T47D (cell line): ENCODE measurements around the gene IL4R.
"Not testable (repeated sequence)": the region's sequence is repeated elsewhere in the genome, so short reads cannot be mapped to it uniquely, and the experiment has no call there.

ENCODE experiments used
- DNase-seq, 2 experiments: peaks; one replicate each; pipeline versions ENCODE4 v3.0.0 to v3.0.0-alpha.2; 2011 to 2012; ENCODE audit warnings: low read depth in 1 of 2, low spot score in 1 of 2
- JUND ChIP-seq: IDR thresholded peaks from 2 replicates; pipeline ENCODE4 v1.6.1; 2012; ENCODE audit warnings: low read depth
- in situ Hi-C: cut with HindIII; loops from 2 replicates; pipeline ENCODE4 v1.10.0; 2016; ENCODE audit warnings: low sequenced_read_pairs, low pct_unique_long_range_greater_than_20kb

Gene IL4R

DNA sequence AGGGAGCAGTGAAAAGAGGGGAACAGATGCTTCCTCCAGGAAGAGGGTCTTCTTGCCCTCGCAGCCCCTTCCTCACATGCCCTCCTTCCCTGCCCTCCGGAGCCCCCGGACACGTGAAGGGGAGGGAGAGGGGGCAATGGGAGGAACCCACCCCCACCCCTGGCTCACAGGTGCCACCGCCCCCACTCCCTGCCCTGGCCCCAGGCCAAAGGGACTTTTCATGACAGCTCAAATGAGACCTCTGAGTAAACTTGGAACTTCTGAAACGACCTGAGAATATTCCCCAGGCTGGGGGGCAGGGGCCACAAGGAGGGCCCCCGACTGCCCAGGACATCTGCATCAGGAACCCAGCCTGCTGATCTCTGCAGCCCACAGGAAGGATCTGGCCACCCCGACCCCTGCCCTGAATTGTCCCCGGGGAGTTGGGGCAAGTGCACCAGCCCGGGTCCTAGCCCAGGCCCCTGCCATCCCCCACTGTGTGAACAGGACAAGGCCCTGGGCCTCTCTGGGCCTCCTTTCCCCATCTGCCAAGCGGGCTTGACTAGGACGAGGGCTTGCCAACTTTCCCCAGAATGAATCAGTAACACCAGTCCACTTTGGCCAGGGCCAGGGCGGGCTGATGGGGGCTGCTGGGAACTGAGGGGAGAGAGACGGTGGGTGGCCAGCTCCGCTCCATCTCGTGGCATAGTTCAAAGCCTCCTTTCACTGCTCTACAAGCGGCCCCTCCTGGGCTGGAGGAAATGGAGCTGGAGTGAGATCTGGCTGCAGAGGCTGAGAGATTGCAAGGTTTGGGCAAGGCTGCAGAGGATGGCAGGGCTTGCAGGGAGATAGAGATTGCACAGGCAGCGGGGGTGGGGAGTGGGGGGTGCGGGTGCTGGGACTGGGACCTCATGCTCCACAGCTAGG lies 92.0 kb downstream of the IL4R start:
- in situ Hi-C loops = no loop called here
- DNase-seq = no peak
- no peak for TF ChIP-seq JUND

DNA sequence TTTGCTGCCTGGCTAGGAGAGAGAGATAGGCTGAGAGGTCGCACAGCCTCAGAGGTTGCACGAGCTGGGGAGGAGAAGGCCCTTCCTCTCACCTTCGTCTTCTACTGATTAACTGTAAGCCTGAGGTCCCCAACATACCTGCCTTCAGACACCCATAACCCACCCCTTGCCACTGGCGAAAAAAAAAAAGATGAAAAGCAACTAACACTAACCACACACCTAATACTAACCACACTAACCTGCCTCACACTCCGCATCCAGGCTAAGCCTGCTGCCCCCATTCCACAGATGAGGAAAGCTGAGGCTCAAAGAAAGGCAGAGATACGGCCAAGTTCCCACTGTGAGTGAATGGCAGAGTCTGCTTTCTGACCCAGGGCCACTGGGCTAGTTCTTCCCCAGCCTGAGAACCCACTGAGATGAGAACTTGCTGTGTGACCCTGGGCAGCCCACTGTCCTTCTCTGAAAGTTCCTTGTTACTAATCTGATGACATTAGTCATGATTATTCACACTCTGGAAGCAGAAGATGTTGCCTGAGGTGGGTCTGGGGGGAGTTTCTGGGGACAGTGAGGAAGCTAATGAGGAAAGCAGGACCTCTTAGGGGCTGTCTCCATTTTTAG lies 92.8 kb downstream of the IL4R start:
- no peak for DNase-seq
- in situ Hi-C loops = no loop called here
- TF ChIP-seq JUND = no peak

DNA sequence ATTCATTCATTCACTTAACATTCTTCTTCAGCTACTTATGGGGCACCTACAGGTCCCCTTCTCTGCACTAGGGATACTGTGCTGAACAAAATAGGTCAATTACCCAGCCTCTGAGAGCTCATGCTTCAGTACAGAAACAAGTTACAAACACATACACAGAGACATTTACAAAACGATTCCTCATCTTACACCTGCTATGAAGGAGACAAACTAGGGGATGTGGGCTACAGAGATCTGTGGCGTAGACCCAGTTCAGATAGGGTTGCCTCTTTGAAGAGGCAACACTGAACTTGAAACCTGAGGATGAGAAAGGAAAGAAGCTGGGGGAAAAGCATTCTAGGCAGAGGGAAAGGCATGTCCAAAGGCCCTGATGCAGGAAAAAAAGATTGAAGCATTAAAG lies 93.4 kb downstream of the IL4R start:
- no peak for DNase-seq
- no peak for TF ChIP-seq JUND
- in situ Hi-C loops = no loop called here

DNA sequence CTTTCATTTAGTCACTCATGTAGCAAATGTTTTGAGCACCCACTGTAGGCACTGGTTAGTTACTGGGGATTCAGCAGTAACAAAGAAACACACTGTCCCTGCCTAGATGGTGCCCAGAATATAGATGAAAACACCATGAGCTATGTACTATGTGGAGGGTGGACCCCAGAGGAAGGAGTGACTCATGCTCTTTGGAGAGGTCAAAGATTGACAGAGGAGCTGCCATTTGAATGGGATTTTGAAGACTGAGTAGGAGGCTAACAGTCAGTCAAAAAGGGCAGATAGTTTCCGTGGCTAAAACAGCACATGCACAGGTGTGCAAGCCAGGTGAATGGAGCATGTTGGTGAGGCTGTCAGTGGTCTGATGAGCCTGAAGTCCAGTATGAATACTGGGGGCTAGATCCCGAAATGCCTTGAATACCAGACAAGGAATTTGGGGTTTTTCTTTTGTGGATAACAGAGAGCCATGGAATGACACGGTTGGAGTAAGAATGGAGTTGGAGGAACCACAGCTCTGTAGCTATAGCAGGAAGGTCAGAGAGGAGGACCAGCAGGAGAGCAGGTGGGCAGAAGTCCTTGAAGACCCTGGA lies 94.3 kb downstream of the IL4R start:
- in situ Hi-C loops = no loop called here
- no peak for DNase-seq
- TF ChIP-seq JUND = no peak

DNA sequence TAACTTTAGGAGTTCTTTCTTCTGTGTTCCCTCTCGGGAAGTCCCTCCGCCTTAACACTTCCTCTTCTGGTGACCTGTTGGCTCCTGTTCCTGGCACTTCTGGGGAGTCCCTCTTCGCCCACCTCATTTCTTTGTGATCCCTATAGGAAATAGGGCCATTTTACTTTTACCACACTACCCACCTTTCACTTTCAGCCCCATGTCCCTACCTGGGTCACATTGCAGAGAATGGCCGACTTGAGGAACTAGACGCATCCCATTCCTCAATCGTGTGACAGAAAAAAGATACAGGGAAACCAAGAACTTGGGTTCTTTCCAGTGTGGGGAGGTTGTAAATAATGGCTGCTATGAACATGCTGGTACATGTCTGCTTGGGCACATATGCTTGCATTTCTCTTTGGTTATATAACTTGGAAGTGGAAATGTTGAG lies 94.8 kb downstream of the IL4R start:
- TF ChIP-seq JUND = no peak
- in situ Hi-C loops = no loop called here
- no peak for DNase-seq

DNA sequence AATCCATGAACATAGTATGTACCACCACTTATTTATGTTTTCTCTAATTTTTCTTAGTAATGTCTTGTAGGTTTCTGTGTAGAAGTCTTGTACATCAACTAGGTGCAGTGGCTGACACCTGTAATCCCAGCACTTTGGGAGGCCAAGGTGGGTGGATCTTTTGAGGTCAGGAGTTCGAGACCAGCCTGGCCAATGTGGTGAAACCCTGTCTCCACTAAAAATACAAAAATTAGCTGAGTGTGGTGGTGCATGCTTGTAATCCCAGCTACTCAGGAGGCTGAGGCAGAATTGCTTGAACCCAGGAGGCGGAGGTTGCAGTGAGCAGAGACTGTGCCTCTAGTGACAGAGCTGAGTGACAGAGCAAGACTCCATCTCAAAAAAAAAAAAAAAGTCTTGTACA lies 96.2 kb downstream of the IL4R start:
- in situ Hi-C loops, DNase-seq: not testable (repeated sequence)

DNA sequence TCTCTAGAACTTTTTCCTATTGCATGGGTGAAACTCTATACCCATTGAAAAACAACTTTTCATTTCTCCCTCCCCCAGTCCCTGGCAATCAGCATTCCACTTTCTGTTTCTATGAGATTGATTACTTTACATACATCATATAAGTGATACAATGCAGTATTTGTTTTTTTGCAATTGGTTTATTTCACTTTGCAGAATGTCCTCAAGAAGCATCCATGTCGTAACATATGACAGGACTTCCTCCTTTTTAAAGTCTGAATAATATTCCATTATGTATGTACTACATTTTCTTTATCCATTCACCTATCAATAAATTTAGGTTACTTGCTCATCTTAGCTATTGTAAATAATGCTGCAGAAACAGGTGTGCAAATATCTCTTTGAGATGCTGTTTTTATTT lies 97.0 kb downstream of the IL4R start:
- TF ChIP-seq JUND = no peak
- no peak for DNase-seq
- in situ Hi-C loops = no loop called here

DNA sequence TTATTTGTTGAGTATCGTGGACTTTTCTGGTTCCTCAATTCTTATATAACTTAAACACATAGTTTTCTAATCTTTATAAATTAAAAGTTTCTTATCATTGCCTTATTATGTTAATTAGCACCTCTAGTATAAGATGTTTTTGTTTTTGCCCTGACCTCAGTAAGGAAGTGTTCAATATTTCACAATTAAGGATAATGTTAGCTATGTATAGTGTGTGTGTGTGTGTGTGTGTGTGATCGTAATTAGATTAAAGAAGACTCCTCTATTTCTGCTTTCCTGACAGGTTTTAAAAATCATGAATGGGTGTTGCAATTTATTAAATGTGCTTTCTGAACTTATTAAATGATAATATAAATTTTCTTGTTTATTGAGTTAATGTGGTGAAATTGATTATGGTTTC lies 100.2 kb downstream of the IL4R start:
- DNase-seq = no peak
- TF ChIP-seq JUND = no peak
- in situ Hi-C loops = no loop called here
